Mesenchymal stem cell (in vitro differentiated cells and primary cell): ENCODE results near the gene ST7.

Experiments
- DNase-seq: peaks from one replicate; pipeline ENCODE4 v3.0.0-alpha.2; 2013
- H2AFZ ChIP-seq: one replicate; pipeline ENCODE4 v1.6.1; 2013; ENCODE audit warnings: low read depth, mild to moderate bottlenecking, control low read depth, inconsistent platforms, low read length, moderate library complexity
- H2AK5ac ChIP-seq: 2 replicates; pipeline ENCODE4 v1.6.1; 2013; ENCODE audit warnings: low read length, moderate library complexity, mild to moderate bottlenecking, inconsistent platforms; ENCODE audit not compliant: severe bottlenecking
- H2BK120ac ChIP-seq: one replicate; pipeline ENCODE4 v1.6.1; 2013; ENCODE audit warnings: low read depth, mild to moderate bottlenecking, inconsistent platforms, low read length, moderate library complexity
- H2BK12ac ChIP-seq, 2 experiments: one replicate each; pipeline ENCODE4 v1.6.1; 2013; ENCODE audit warnings: inconsistent platforms in 2 of 2, low read length in 2 of 2, mild to moderate bottlenecking in 2 of 2, moderate library complexity in 2 of 2, control low read depth in 1 of 2
- H2BK15ac ChIP-seq: one replicate; pipeline ENCODE4 v1.6.1; 2013; ENCODE audit warnings: mild to moderate bottlenecking, low read depth, inconsistent platforms; ENCODE audit not compliant: poor library complexity, severe bottlenecking
- H2BK5ac ChIP-seq: 2 replicates; pipeline ENCODE4 v1.6.1; 2013; ENCODE audit warnings: low read depth, mild to moderate bottlenecking, low read length, control low read depth, inconsistent platforms; ENCODE audit not compliant: poor library complexity, severe bottlenecking
- H3K14ac ChIP-seq, 2 experiments: one replicate each; pipeline ENCODE4 v1.6.1; 2013; ENCODE audit warnings: inconsistent platforms in 2 of 2, low read length in 2 of 2, control low read depth in 1 of 2, mild to moderate bottlenecking in 1 of 2, moderate library complexity in 1 of 2
- H3K18ac ChIP-seq, 2 experiments: one replicate each; pipeline ENCODE4 v1.6.1; 2013; ENCODE audit warnings: inconsistent platforms in 2 of 2, low read length in 2 of 2, control low read depth in 1 of 2, low read depth in 1 of 2, mild to moderate bottlenecking in 1 of 2
- H3K23ac ChIP-seq, 2 experiments: one replicate each; pipeline ENCODE4 v1.6.1; 2013; ENCODE audit warnings: inconsistent platforms in 2 of 2, low read length in 2 of 2, mild to moderate bottlenecking in 2 of 2, moderate library complexity in 2 of 2, control low read depth in 1 of 2
- H3K27ac ChIP-seq: 2 replicates; pipeline ENCODE4 v1.5.1; 2013; ENCODE audit warnings: mild to moderate bottlenecking, moderate library complexity, low read length, control low read depth, inconsistent platforms; ENCODE audit not compliant: poor library complexity, severe bottlenecking
- H3K27me3 ChIP-seq, 2 experiments: 2 replicates each; pipeline versions ENCODE4 v1.6.1 to v1.7.0; 2013; ENCODE audit warnings: low read length in 2 of 2, mild to moderate bottlenecking in 2 of 2, moderate library complexity in 2 of 2, control low read depth in 1 of 2, inconsistent platforms in 1 of 2; ENCODE audit not compliant: control insufficient read depth in 1 of 2, insufficient read depth in 1 of 2
- H3K36me3 ChIP-seq, 2 experiments: 2 replicates each; pipeline versions ENCODE4 v1.6.1 to v1.7.0; 2013; ENCODE audit warnings: low read length in 2 of 2, control low read depth in 1 of 2, inconsistent platforms in 1 of 2, low read depth in 1 of 2, mild to moderate bottlenecking in 1 of 2; ENCODE audit not compliant: insufficient read depth in 2 of 2, control insufficient read depth in 1 of 2
- H3K4ac ChIP-seq, 2 experiments: one replicate each; pipeline ENCODE4 v1.6.1; 2013; ENCODE audit warnings: inconsistent platforms in 2 of 2, low read length in 2 of 2, mild to moderate bottlenecking in 2 of 2, moderate library complexity in 2 of 2, control low read depth in 1 of 2, low read depth in 1 of 2
- H3K4me1 ChIP-seq: 2 replicates; pipeline ENCODE4 v1.6.1; 2013; ENCODE audit warnings: low read depth, low read length, control low read depth; ENCODE audit not compliant: control insufficient read depth, insufficient read depth
- H3K4me2 ChIP-seq: 2 replicates; pipeline ENCODE4 v1.6.1; 2013; ENCODE audit warnings: low read length, mild to moderate bottlenecking, inconsistent platforms; ENCODE audit not compliant: poor library complexity, severe bottlenecking
- H3K4me3 ChIP-seq, 2 experiments: 2 replicates each; pipeline versions ENCODE4 v1.5.1 to v1.7.0; 2013; ENCODE audit warnings: low read length in 2 of 2, mild to moderate bottlenecking in 2 of 2, control low read depth in 1 of 2, low read depth in 1 of 2; ENCODE audit not compliant: insufficient read depth in 1 of 2
- H3K79me1 ChIP-seq: replicated peaks from 2 replicates; pipeline ENCODE4 v1.6.1; 2013; ENCODE audit warnings: mild to moderate bottlenecking, control low read depth, low read length, inconsistent platforms; ENCODE audit not compliant: poor library complexity, severe bottlenecking
- H3K9ac ChIP-seq: 2 replicates; pipeline ENCODE4 v1.7.0; 2013; ENCODE audit warnings: mild to moderate bottlenecking, low read length, moderate library complexity
- H3K9me3 ChIP-seq: 2 replicates; pipeline ENCODE4 v1.7.0; 2013; ENCODE audit warnings: mild to moderate bottlenecking, low read length; ENCODE audit not compliant: control insufficient read depth
- H4K8ac ChIP-seq: one replicate; pipeline ENCODE4 v1.6.1; 2013; ENCODE audit warnings: inconsistent platforms, mild to moderate bottlenecking, low read length, moderate library complexity
- H4K91ac ChIP-seq: one replicate; pipeline ENCODE4 v1.6.1; 2013; ENCODE audit warnings: mild to moderate bottlenecking, low read length, inconsistent platforms
- WGBS: methylation state at CpG from one replicate; pipeline ENCODE4 v1.1.7; 2013; ENCODE audit warnings: mixed read lengths; 5-methylcytosine and 5-hydroxymethylcytosine counted together

Gene ST7

DNA sequence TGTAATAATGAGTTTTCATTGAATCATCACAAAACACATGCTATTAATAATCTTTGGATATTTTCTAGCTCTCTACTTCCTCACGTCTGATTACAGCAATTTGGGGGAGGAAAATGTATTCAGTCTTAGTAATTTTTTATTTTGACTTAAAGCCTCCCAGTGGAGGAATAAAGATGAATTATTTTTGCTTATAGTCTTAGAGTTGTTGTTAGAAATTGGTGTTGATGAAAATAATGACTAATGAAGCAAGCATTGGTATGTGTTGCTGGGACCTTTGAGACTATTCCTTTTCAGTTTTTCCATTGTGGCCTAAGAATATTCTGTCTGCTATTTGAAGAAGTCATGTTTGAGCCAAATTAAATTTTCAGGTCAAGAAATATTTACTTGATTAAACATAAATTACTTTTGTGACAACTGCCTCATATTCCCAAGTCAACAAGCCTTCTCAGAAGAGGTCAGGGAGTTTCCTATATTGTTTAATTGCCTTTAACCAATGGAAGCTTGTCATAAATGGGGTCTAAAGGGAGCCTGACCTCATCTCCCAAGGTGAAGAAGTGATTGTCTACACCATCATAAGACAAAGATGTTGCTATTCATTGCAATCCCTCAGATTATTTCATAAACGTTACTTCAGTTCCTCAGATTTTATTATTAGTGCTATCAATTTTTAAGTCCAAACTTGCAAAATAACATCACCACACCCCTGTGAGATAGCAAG, 90.0 kb downstream of the ST7 start:
- Histone ChIP-seq H3K27ac (no peak overlapping the region), H3K18ac (no peak overlapping the region), H2BK120ac (no peak overlapping the region), H2BK5ac (no peak overlapping the region), H3K14ac (no peak overlapping the region), H2AFZ (no peak overlapping the region), H3K23ac (no peak overlapping the region), H3K4me1 (no peaks in the 10 kb centered on the region), H2AK5ac (no peak overlapping the region), H3K36me3 (peaks cover 0 to 2% of the 10 kb centered on the region in 2 experiments), H4K91ac (no peak overlapping the region), H3K79me1 (peaks cover 17% of the 10 kb centered on the region), H3K9me3 (no peaks in the 10 kb centered on the region), H3K4ac (no peak overlapping the region), H2BK15ac (no peak overlapping the region), H3K4me2 (no peak overlapping the region), H4K8ac (no peak overlapping the region), H3K4me3 (no peak overlapping the region), H3K9ac (peak overlapping the region; percentile 52), H2BK12ac (no peak overlapping the region), H3K27me3 (no peaks in the 10 kb centered on the region)
- no peak for DNase-seq
- 100% methylated on average over 2 of the region's 2 CpGs for WGBS

DNA sequence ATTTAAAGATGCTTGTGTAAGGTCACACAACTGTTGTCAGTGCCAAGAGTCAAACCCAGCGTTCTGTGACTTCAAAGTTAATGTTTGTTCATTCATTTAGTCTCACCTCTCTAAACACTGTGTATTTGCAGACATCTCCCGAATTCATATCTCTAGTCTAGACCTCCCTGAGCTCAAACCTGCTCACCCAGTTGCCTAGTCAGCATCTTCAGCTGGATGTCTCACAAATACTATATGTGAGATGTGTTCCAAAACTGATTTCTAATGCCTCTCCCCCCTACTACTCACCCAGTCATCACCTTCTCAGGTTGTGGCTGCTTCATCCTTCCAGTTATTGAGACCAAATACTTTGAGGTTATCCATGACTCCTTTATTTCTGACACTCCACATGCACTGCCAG, 91.4 kb downstream of the ST7 start:
- Histone ChIP-seq H4K8ac (no peak overlapping the region), H3K79me1 (peaks cover 21% of the 10 kb centered on the region), H3K4ac (no peak overlapping the region), H2BK15ac (no peak overlapping the region), H3K4me1 (no peaks in the 10 kb centered on the region), H3K4me2 (no peak overlapping the region), H3K9ac (no peak overlapping the region), H2AFZ (no peak overlapping the region), H3K23ac (no peak overlapping the region), H2BK120ac (no peak overlapping the region), H3K9me3 (no peaks in the 10 kb centered on the region), H3K18ac (no peak overlapping the region), H3K27ac (no peak overlapping the region), H2BK5ac (no peak overlapping the region), H3K36me3 (peaks cover 0 to 2% of the 10 kb centered on the region in 2 experiments), H2AK5ac (no peak overlapping the region), H3K27me3 (no peaks in the 10 kb centered on the region), H3K14ac (no peak overlapping the region), H3K4me3 (no peak overlapping the region), H4K91ac (no peak overlapping the region), H2BK12ac (no peak overlapping the region)
- 96% methylated on average over 2 of the region's 2 CpGs for WGBS
- DNase-seq, result no peak

DNA sequence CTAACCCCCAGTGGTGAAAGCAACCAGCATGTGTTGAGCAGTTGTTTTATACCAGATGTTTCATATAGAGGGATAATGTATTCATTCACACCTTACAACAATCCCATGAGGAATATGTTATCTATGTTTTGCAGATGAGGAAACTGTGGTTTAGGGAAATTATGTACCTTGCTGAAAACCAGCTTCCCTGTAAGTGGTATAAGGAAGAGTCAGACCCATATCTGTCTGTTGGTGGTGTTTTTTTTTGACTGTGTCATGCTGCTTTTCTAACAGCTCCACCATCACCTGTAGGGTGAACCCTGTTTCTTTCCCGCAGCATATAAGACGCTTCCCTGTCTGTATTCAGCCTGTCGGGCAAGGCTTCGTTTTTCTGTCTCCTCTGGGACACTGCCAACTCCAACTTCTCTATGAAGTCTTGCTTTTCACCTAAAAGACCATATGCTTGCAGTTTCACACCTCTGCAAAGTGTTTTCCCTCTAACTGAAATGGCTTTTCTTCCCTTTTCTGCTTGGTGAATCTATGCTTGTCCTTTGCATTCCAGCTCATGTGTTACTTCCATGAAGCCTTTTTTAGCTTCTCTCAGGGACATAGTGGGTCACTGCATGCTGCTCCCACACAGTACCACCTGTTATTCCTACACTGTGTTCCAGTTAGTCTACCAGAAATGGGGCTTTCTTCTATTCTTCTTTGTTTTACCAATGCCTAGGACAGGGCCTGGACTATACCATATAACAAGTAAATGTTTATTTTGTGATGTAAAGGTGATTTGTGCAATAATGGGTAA, 92.8 kb downstream of the ST7 start:
- H3K4me1 ChIP-seq, result peaks cover 2% of the 10 kb centered on the region
- H3K4me2 ChIP-seq, result no peak overlapping the region
- no peaks in the 10 kb centered on the region for H3K27me3 ChIP-seq
- H2BK120ac ChIP-seq, result no peak overlapping the region
- no peak overlapping the region for H2BK15ac ChIP-seq
- H2BK5ac ChIP-seq, result no peak overlapping the region
- H3K23ac ChIP-seq, result no peak overlapping the region
- no peak overlapping the region for H2AFZ ChIP-seq
- no peaks in the 10 kb centered on the region for H3K36me3 ChIP-seq
- no peak overlapping the region for H3K18ac ChIP-seq
- H4K8ac ChIP-seq, result no peak overlapping the region
- no peaks in the 10 kb centered on the region for H3K9me3 ChIP-seq
- H3K79me1 ChIP-seq, result peaks cover 23% of the 10 kb centered on the region
- 95% methylated on average over 4 of the region's 4 CpGs for WGBS
- no peak overlapping the region for H2AK5ac ChIP-seq
- no peak overlapping the region for H3K4me3 ChIP-seq
- H3K14ac ChIP-seq, result no peak overlapping the region
- no peak overlapping the region for H3K4ac ChIP-seq
- no peak overlapping the region for H2BK12ac ChIP-seq
- no peak overlapping the region for H3K27ac ChIP-seq
- H3K9ac ChIP-seq, result no peak overlapping the region
- H4K91ac ChIP-seq, result no peak overlapping the region
- no peak for DNase-seq

DNA sequence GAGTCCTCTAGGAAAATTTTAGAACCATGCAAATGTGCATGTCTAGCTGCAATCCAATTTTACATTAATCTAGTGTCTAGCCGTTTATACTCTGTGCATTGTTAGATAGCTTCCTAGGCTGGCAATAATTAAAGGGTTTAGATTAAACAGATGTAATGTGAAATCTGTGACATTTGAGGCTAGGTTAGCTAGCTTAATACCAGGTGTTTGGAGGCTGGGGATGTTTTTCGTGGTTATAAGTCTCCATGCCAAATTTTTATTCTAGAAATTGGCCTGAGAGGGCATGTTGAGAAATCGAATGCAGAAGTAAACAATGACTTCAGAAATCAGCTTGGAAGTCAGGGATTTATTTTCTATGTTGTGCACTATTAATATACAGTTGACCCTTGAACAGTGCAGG, 94.2 kb downstream of the ST7 start:
- Histone ChIP-seq H3K27ac (no peak overlapping the region), H3K9ac (no peak overlapping the region), H2AFZ (no peak overlapping the region), H2BK15ac (no peak overlapping the region), H3K27me3 (no peaks in the 10 kb centered on the region), H3K4me3 (no peak overlapping the region), H2BK5ac (no peak overlapping the region), H3K4me2 (no peak overlapping the region), H2BK120ac (no peak overlapping the region), H2AK5ac (no peak overlapping the region), H3K14ac (no peak overlapping the region), H3K4me1 (peaks cover 2% of the 10 kb centered on the region), H3K9me3 (no peaks in the 10 kb centered on the region), H2BK12ac (no peak overlapping the region), H4K91ac (no peak overlapping the region), H3K23ac (no peak overlapping the region), H3K18ac (no peak overlapping the region), H3K4ac (no peak overlapping the region), H4K8ac (no peak overlapping the region), H3K79me1 (peaks cover 25% of the 10 kb centered on the region), H3K36me3 (no peaks in the 10 kb centered on the region)
- WGBS, result 88% methylated on average over 3 of the region's 3 CpGs
- no peak for DNase-seq
